Panc1 (cell line): Measurements from ENCODE around the gene ZNRF3.

Experiments
- POLR2AphosphoS5 ChIP-seq: IDR thresholded peaks from 2 replicates; pipeline ENCODE4 v1.6.1; 2012; ENCODE audit warnings: mild to moderate bottlenecking, low read depth, low read length, moderate library complexity
- TCF7L2 ChIP-seq: IDR thresholded peaks from 2 replicates; pipeline ENCODE4 v1.6.1; 2011; ENCODE audit warnings: mild to moderate bottlenecking, low read depth, low read length, inconsistent platforms
- TF ChIP-seq, protein P1 (sequence below): fragments of 450-650 bp; IDR thresholded peaks from 2 replicates; pipeline ENCODE4 v1.5.1; 2017; ENCODE audit warnings: mild to moderate bottlenecking

DNA sequence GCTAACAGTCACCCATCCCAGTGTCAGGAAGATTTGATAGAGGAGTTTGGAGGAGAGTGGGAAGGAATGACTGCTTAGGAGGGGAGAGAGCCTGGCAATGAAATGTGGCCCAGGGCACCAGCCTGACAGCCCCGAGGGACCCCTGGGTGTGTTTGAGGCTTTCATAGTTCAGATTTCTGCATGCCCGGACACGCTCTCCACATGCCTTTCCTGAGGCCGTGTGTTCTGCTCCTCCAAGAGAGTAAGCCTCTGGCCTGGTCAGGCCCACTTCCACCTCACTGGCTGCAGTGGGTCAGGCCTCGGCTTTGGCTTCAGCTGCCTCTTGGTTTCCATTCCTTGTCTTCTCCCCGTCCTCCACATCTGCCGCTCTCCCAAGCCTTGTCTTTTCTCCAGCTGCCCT is 99.8 kb downstream of the ZNRF3 start:
- TF ChIP-seq, protein P1, sequence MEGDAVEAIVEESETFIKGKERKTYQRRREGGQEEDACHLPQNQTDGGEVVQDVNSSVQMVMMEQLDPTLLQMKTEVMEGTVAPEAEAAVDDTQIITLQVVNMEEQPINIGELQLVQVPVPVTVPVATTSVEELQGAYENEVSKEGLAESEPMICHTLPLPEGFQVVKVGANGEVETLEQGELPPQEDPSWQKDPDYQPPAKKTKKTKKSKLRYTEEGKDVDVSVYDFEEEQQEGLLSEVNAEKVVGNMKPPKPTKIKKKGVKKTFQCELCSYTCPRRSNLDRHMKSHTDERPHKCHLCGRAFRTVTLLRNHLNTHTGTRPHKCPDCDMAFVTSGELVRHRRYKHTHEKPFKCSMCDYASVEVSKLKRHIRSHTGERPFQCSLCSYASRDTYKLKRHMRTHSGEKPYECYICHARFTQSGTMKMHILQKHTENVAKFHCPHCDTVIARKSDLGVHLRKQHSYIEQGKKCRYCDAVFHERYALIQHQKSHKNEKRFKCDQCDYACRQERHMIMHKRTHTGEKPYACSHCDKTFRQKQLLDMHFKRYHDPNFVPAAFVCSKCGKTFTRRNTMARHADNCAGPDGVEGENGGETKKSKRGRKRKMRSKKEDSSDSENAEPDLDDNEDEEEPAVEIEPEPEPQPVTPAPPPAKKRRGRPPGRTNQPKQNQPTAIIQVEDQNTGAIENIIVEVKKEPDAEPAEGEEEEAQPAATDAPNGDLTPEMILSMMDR, result no peak
- TF ChIP-seq POLR2AphosphoS5, result no peak
- TF ChIP-seq TCF7L2, result no peak
